Activated T-cell treated with anti-CD3 and anti-CD28 coated beads, Interleukin-2, amount 50 U/mL, for 24 hours (primary cell): ENCODE data around the gene JMJD6.
"Not testable (repeated sequence)": the region's sequence is repeated elsewhere in the genome, so short reads cannot be mapped to it uniquely, and the experiment has no call there.

ENCODE experiments used
- DNase-seq: peaks from one replicate; pipeline ENCODE4 v3.0.0-alpha.2; 2020
- H3K27ac Mint-ChIP-seq: 2 replicates; pipeline ENCODE4 v1.8.0; 2020; ENCODE audit warnings: mild to moderate bottlenecking, mixed read lengths
- H3K27me3 Mint-ChIP-seq: 2 replicates; pipeline ENCODE4 v1.8.0; 2020; ENCODE audit warnings: mixed read lengths
- H3K36me3 Mint-ChIP-seq: 2 replicates; pipeline ENCODE4 v1.8.0; 2020; ENCODE audit warnings: low read depth, mixed read lengths
- H3K4me1 Mint-ChIP-seq: 2 replicates; pipeline ENCODE4 v1.8.0; 2020; ENCODE audit warnings: low read depth, mixed read lengths
- H3K4me3 Mint-ChIP-seq: 2 replicates; pipeline ENCODE4 v1.8.0; 2020; ENCODE audit warnings: mild to moderate bottlenecking, moderate library complexity, mixed read lengths
- H3K9me3 Mint-ChIP-seq: 2 replicates; pipeline ENCODE4 v1.8.0; 2020; ENCODE audit warnings: mixed read lengths

The JMJD6 gene

GRCh38 chr17:76701471-76701967 lies 24.9 kb downstream of the JMJD6 start:
- H3K36me3 Mint-ChIP-seq, result no peaks in the 10 kb centered on the region
- no peaks in the 10 kb centered on the region for H3K9me3 Mint-ChIP-seq
- no peak for DNase-seq
- H3K4me3 Mint-ChIP-seq, result no peak overlapping the region
- H3K4me1 Mint-ChIP-seq, result peaks cover under 1% of the 10 kb centered on the region
- H3K27me3 Mint-ChIP-seq, result no peaks in the 10 kb centered on the region
- no peak overlapping the region for H3K27ac Mint-ChIP-seq

GRCh38 chr17:76700617-76701470 lies 25.6 kb downstream of the JMJD6 start:
- Mint-ChIP-seq H3K27me3 (no peaks in the 10 kb centered on the region), H3K36me3 (no peaks in the 10 kb centered on the region), H3K4me3 (no peak overlapping the region), H3K27ac (peak overlapping the region; percentile 5), H3K4me1 (peaks cover 1% of the 10 kb centered on the region), H3K9me3 (no peaks in the 10 kb centered on the region)
- DNase-seq, result no peak

GRCh38 chr17:76700270-76700616 lies 26.2 kb downstream of the JMJD6 start:
- no peaks in the 10 kb centered on the region for H3K36me3 Mint-ChIP-seq
- H3K4me1 Mint-ChIP-seq, result peaks cover 4% of the 10 kb centered on the region
- DNase-seq, result no peak
- H3K27ac Mint-ChIP-seq, result peak overlapping the region; percentile 5
- H3K4me3 Mint-ChIP-seq, result no peak overlapping the region
- no peaks in the 10 kb centered on the region for H3K27me3 Mint-ChIP-seq
- H3K9me3 Mint-ChIP-seq, result no peaks in the 10 kb centered on the region

DNA sequence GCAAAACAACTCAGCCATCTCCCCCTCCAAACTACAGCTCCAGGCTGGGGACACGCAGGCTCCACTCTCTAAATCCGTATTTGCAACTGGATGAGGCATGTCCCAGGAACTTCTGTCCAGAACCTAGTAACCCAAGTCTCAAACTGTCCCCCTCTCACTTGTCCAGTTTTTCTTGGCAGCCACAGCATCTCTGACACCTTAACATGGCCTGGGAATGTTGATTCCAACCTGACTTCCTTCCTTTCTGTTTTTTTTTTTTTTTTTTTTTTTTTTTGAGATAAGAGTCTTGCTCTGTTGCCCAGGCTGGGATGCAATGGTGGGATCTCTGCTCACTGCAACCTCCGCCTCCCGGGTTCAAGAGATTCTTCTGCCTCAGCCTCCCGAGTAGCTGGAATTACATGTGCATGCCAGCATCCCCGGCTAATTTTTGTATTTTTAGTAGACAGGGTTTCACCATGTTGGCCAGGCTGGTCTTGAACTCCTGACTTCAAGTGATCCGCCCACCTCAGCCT lies 27.9 kb downstream of the JMJD6 start:
- not testable (repeated sequence) for H3K27me3 Mint-ChIP-seq, H3K4me1 Mint-ChIP-seq, H3K4me3 Mint-ChIP-seq, H3K36me3 Mint-ChIP-seq, H3K27ac Mint-ChIP-seq, DNase-seq, H3K9me3 Mint-ChIP-seq

DNA sequence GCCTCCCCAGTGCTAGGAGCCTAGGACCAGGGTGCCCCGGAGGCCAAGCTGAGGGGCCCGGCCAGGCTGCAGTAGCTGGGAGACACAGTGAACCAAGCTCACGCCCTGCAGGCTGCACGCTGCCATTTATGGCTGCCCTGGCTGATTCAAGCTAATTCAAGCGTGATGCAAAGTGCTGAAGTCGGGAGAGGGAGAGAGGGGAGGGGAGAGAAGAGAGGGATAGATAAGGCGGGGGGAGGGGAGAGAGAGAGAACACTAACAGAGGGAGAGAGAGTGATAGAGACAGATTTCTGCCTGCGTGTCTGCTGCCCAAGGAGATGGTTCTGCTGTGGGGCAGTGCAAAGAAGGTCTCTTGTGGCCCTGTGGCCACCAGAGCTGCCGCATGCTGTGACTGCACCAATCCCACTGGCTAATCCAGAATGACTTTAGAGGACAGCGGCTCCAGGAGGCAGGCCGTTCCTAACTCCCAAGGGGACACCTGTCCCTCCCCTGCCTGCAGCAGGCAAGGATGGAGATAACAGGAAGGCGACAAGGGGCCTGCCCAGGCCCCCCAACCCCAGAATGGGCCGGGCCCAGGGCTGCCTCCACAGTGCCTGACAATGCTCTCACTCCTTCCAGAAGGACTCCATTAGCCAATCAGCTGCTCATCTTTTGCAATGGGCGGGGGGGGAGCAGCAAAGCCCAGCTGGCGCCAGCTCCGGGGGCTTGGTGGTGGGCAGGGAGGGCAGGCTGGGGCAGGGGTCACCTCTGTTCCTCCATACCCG lies 28.5 kb downstream of the JMJD6 start:
- no peak for DNase-seq
- Mint-ChIP-seq H3K27ac (no peak overlapping the region), H3K4me1 (peaks cover 6% of the 10 kb centered on the region), H3K4me3 (no peak overlapping the region), H3K27me3 (no peaks in the 10 kb centered on the region), H3K9me3 (no peaks in the 10 kb centered on the region), H3K36me3 (no peaks in the 10 kb centered on the region)

DNA sequence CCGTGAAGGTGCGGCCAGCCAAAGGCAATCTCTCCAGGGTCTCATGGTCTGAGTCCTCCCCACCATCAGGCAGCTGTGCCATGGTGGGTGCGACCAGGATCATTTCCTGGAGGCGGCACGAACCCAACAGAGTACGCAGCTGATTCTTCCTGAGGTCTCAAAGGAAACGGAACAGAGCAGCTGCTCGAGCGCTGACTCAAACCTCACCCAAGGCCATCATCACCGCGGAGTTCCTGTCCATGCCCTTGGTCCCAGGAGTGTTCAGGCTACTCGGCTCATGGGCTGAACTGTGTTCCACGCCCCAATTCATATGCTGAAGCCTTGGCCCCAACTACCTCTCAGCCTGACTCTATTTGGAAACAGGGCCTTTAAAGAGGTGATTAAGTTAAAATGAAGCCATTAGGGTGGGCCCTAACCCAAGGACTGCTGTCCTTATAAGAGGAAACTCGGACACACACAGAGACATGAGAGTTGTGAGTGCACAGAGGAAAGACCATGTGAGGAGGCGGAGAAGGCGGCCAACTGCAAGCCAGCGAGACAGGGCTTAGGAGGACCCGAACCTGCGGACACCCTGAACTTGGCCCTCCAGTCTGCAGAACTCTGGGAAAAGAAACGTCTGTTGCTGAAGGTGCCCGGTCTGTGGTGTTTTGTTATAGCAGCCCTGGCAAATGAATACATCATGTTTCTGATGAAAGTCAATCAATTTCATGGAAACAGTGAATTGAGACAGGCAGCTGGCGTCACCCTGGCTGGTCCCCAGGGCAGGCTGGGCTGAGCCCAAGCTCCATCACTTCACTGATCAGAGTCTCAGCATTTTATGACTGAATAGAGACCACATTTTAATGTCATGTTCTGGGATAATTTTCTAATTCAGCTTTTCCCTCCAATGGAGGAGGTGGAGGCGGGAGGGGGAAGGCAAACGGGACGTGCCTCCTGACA lies 29.4 kb downstream of the JMJD6 start:
- Mint-ChIP-seq H3K27me3 (no peaks in the 10 kb centered on the region), H3K4me1 (peaks cover 6% of the 10 kb centered on the region), H3K27ac (no peak overlapping the region), H3K4me3 (no peak overlapping the region), H3K9me3 (no peaks in the 10 kb centered on the region), H3K36me3 (no peaks in the 10 kb centered on the region)
- DNase-seq, result no peak

DNA sequence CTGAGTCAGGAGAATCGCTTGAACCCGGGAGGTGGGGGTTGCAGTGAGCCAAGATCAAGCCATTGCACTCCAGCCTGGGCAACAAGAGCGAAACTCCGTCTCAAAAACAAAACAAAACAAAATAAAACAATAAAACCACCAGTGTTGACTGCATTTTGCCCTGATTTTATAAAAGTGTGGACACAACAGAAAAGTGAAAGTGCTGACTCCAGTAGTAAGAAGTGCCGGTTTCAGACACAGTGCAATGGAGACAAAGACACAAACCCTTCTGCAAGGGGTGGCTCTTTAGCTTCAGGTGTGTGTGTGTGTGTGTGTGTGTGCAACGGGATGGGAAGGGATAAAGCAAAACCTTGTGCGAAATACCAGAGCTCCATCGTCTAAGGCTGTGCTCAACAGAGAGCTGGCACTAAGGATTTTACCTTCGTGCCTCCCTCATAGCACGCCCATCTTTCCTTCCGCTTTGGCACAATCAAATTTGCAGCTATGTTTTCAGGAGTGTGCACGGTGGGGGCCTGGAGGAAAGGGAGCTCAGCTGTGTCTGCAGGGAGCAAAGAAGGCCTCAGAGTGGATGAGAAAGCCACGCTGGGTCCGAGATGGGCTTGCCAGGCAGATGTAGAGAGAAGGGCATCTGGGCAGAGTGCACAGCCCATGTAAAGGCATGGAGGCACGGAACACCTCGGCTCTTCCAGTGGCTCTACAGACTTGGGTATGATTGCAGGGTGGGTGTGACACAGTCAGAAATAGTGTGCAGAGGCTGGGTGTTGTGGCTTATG lies 31.2 kb downstream of the JMJD6 start:
- Mint-ChIP-seq H3K27ac (no peak overlapping the region), H3K4me3 (no peak overlapping the region), H3K36me3 (no peaks in the 10 kb centered on the region), H3K9me3 (no peaks in the 10 kb centered on the region), H3K27me3 (no peaks in the 10 kb centered on the region), H3K4me1 (peaks cover 6% of the 10 kb centered on the region)
- no peak for DNase-seq

- H3K9me3 Mint-ChIP-seq, result no peaks in the 10 kb centered on the region
- peaks cover 6% of the 10 kb centered on the region for H3K4me1 Mint-ChIP-seq
- no peak for DNase-seq
- H3K27me3 Mint-ChIP-seq, result no peaks in the 10 kb centered on the region
- H3K27ac Mint-ChIP-seq, result no peak overlapping the region
- no peak overlapping the region for H3K4me3 Mint-ChIP-seq
- no peaks in the 10 kb centered on the region for H3K36me3 Mint-ChIP-seq
Observed at GRCh38 chr17:76691379-76692191, 34.8 kb downstream of the JMJD6 start.

GRCh38 chr17:76690596-76691280 lies 35.7 kb downstream of the JMJD6 start:
- H3K4me1 Mint-ChIP-seq, result peaks cover 5% of the 10 kb centered on the region
- H3K9me3 Mint-ChIP-seq, result no peaks in the 10 kb centered on the region
- no peaks in the 10 kb centered on the region for H3K36me3 Mint-ChIP-seq
- no peaks in the 10 kb centered on the region for H3K27me3 Mint-ChIP-seq
- no peak overlapping the region for H3K4me3 Mint-ChIP-seq
- H3K27ac Mint-ChIP-seq, result no peak overlapping the region
- no peak for DNase-seq

GRCh38 chr17:76689859-76690258 lies 36.5 kb downstream of the JMJD6 start:
- no peak overlapping the region for H3K27ac Mint-ChIP-seq

DNA sequence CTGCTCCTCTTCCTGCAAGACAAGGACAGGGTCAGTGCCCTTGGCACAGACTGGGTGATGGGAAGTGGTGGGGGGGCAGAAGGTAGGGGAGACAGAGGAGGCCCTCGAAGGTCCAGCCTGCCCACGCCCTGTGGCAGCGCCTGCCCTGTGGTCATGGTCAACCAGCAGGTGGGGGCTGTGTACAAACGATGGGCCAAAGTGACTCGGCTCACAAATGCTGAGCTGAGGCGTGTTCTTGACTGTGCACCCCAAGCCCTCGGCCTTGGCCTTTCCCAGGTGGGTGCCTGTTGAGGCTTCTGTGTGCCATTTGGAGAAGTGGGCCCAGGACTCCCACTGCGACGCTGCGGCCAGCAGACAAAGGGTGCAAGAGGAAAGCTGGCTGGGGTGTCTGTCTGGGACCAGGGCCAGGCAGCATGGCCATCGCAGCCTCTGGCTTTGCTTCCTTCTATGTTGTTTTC lies 38.2 kb downstream of the JMJD6 start:
- H3K4me3 Mint-ChIP-seq, result no peak overlapping the region
- H3K36me3 Mint-ChIP-seq, result no peaks in the 10 kb centered on the region
- H3K27me3 Mint-ChIP-seq, result no peaks in the 10 kb centered on the region
- no peaks in the 10 kb centered on the region for H3K4me1 Mint-ChIP-seq
- H3K27ac Mint-ChIP-seq, result no peak overlapping the region
- H3K9me3 Mint-ChIP-seq, result no peaks in the 10 kb centered on the region
- DNase-seq, result no peak

More at GRCh38 chr17:76689859-76690258, 36.5 kb downstream of the JMJD6 start:
- H3K4me1 Mint-ChIP-seq, result no peaks in the 10 kb centered on the region
- H3K9me3 Mint-ChIP-seq, result no peaks in the 10 kb centered on the region
- H3K27me3 Mint-ChIP-seq, result no peaks in the 10 kb centered on the region
- no peaks in the 10 kb centered on the region for H3K36me3 Mint-ChIP-seq
- no peak overlapping the region for H3K4me3 Mint-ChIP-seq
- DNase-seq, result no peak

GRCh38 chr17:76687298-76688164 lies 38.9 kb downstream of the JMJD6 start:
- Mint-ChIP-seq H3K4me1 (no peaks in the 10 kb centered on the region), H3K27me3 (no peaks in the 10 kb centered on the region), H3K27ac (no peak overlapping the region), H3K9me3 (no peaks in the 10 kb centered on the region), H3K36me3 (no peaks in the 10 kb centered on the region), H3K4me3 (no peak overlapping the region)
- DNase-seq, result no peak
